HCT116 (cell line): ENCODE measurements around the gene ADK.

Source experiments
- CBX3 ChIP-seq: IDR thresholded peaks from 2 replicates; pipeline ENCODE4 v1.6.1; 2012; ENCODE audit warnings: low read depth
- CTCF ChIP-seq, 3 experiments: fragments of 200-600 bp in 1 of 3; sonication (generic) in 1 of 3; IDR thresholded peaks in 2 of 3; conservative IDR thresholded peaks in 1 of 3; 2 replicates each; pipeline ENCODE4 v1.5.1; 2012 to 2017; ENCODE audit warnings: low read depth in 2 of 3, low read length in 2 of 3, antibody characterized with exemption in 1 of 3, borderline replicate concordance in 1 of 3, control low read depth in 1 of 3, mild to moderate bottlenecking in 1 of 3, mixed read lengths in 1 of 3, mixed run types in 1 of 3, moderate library complexity in 1 of 3; ENCODE audit not compliant: insufficient read depth in 1 of 3
- ELF1 ChIP-seq: IDR thresholded peaks from 2 replicates; pipeline ENCODE4 v1.6.1; 2012; ENCODE audit warnings: low read depth, borderline replicate concordance
- EZH2 ChIP-seq: fragments of 200-600 bp; sonication (generic); IDR thresholded peaks from 2 replicates; pipeline ENCODE4 v1.6.1; 2017; ENCODE audit warnings: antibody characterized with exemption, mixed run types
- EZH2phosphoT487 ChIP-seq: fragments of 200-600 bp; IDR thresholded peaks from 2 replicates; pipeline ENCODE4 v1.6.1; 2018; ENCODE audit warnings: antibody characterized with exemption, borderline replicate concordance
- JUND ChIP-seq: IDR thresholded peaks from 2 replicates; pipeline ENCODE4 v1.6.1; 2012
- MAX ChIP-seq: IDR thresholded peaks from 2 replicates; pipeline ENCODE4 v1.6.1; 2012
- POLR2A ChIP-seq: IDR thresholded peaks from 2 replicates; pipeline ENCODE4 v1.7.0; 2011; ENCODE audit warnings: borderline replicate concordance; ENCODE audit not compliant: insufficient read depth, insufficient read length; ENCODE audit errors: extremely low read depth
- POLR2AphosphoS5 ChIP-seq: IDR thresholded peaks from 2 replicates; pipeline ENCODE4 v1.6.1; 2011; ENCODE audit warnings: mild to moderate bottlenecking, low read depth, low read length, moderate library complexity
- REST ChIP-seq: IDR thresholded peaks from 2 replicates; pipeline ENCODE4 v1.6.1; 2012; ENCODE audit warnings: low read depth
- SRF ChIP-seq: IDR thresholded peaks from 2 replicates; pipeline ENCODE4 v1.6.1; 2012; ENCODE audit warnings: low read depth
- ZBTB33 ChIP-seq: IDR thresholded peaks from 2 replicates; pipeline ENCODE4 v1.6.1; 2011; ENCODE audit warnings: mild to moderate bottlenecking, low read length, moderate library complexity; ENCODE audit not compliant: insufficient replicate concordance; ENCODE audit errors: extremely low read depth
- ZFX ChIP-seq: fragments of 450-650 bp; IDR thresholded peaks from 2 replicates; pipeline ENCODE4 v1.6.1; 2017
- ZNF274 ChIP-seq: fragments of 200-500 bp; sonication (Bioruptor generic); IDR thresholded peaks from 2 replicates; pipeline ENCODE4 v1.6.1; 2014; ENCODE audit warnings: mild to moderate bottlenecking, low read depth, low read length, inconsistent platforms

- TF ChIP-seq MAX (no peak), ZNF274 (no peak), POLR2A (no peak), CTCF (IDR thresholded peaks at IDR 0.05 in 2 of 3, conservative IDR thresholded peaks at IDR 0.05 in 1 of 3; ENCODE audit: borderline replicate concordance in 1 of 3, insufficient read depth in 1 of 3, low read depth in 2 of 3, low read length in 2 of 3) (no peak), ZFX (no peak), POLR2AphosphoS5 (no peak), REST (no peak), EZH2 (no peak), SRF (no peak), ZBTB33 (no peak), CBX3 (no peak), ELF1 (no peak), EZH2phosphoT487 (no peak), JUND (no peak)
These were observed 243.5 kb downstream of the ADK start for GRCh38 chr10:74394416-74394969.
